Chondrocyte (in vitro differentiated cells): Measurements from ENCODE around the gene TMED4. TPM values are rescaled to one million over a fixed set of nuclear protein-coding genes. Genes with fewer than 3 reads are reported as not detected.

Experiments
- DNase-seq: peaks from one replicate; pipeline ENCODE4 v3.0.0; 2021; ENCODE audit warnings: mixed read lengths, low spot score
- H3K27ac Mint-ChIP-seq: one replicate; pipeline ENCODE4 v1.8.0; 2021; ENCODE audit warnings: mild to moderate bottlenecking, moderate library complexity, mixed read lengths; ENCODE audit not compliant: unreplicated experiment
- H3K27me3 Mint-ChIP-seq: 2 replicates; pipeline ENCODE4 v1.8.0; 2021; ENCODE audit warnings: low read depth, mixed read lengths
- H3K36me3 Mint-ChIP-seq: 2 replicates; pipeline ENCODE4 v1.8.0; 2021; ENCODE audit warnings: low read depth, mixed read lengths
- H3K4me1 Mint-ChIP-seq: 2 replicates; pipeline ENCODE4 v1.8.0; 2021; ENCODE audit warnings: low read depth, mild to moderate bottlenecking, mixed read lengths
- H3K4me3 Mint-ChIP-seq: one replicate; pipeline ENCODE4 v1.8.0; 2021; ENCODE audit warnings: mild to moderate bottlenecking, moderate library complexity, mixed read lengths; ENCODE audit not compliant: unreplicated experiment
- H3K9me3 Mint-ChIP-seq: 2 replicates; pipeline ENCODE4 v1.8.0; 2021; ENCODE audit warnings: low read depth, mixed read lengths
- total RNA-seq: library from RNA; stranded (reverse); gene quantifications from 3 replicates; pipeline ENCODE4 v1.2.1, GENCODE V29; 2021
- TF ChIP-seq, protein P1 (sequence below): fragments of 200-600 bp; sonication (generic); IDR thresholded peaks from 2 replicates; pipeline ENCODE4 v1.5.0; 2021; ENCODE audit warnings: antibody characterized with exemption, mild to moderate bottlenecking, moderate library complexity

The TMED4 gene
- total RNA-seq, 1 donor from 2014 or later = 55.1 TPM

DNA sequence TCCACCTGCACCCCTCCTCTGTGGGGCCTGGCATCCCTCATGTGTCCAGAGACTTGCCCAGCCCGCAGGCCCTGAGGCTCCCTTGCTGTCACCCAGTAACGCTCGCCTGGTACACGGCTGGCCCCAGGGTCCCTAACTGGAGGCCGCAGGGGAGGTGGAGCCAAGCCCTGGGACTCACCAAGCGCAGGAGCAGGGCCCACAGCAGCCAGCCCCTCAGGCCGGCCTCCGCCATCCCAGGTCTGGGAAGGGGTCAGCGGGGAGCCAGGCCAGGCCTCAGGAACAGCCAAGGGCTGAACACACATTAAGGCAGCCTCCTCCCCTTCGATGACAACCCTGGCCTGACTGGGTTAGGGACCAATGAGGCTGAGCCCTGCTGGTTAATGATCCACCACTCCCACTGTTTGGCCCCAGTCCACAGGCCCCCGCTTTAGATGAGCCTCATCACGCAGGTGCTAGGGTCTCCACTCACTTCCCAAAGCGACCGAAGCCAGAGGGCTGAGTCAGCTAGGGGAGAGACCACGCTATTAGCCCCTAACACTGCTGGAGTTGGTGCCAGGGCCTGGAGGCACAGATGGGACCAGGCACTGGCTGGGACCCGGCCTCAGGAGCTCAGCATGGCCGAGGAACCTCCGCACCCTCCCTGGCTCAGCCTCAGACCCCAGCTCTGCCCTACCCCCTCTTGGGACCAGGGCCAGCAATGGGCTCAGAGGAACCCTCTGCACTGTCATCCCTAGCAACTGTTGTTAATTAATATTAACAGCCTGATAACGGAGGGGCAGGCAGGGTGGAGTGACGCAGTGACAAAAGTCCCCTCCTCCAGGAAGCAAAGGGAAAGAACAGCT lies 40.8 kb downstream of the TMED4 start, which contains the start of gene NPC1L1:
Gene NPC1L1 (minus strand): TSS at position 303 of the 842 bp plus-strand sequence. CDS start 71 bp downstream, at position 232.
- H3K27ac Mint-ChIP-seq = no peak within 1 kb of the TSS
- H3K9me3 Mint-ChIP-seq = no peaks in the 10 kb centered on the region
- H3K27me3 Mint-ChIP-seq = no peaks in the 10 kb centered on the region
- no peaks in the 10 kb centered on the region for H3K36me3 Mint-ChIP-seq
- TF ChIP-seq, protein P1, sequence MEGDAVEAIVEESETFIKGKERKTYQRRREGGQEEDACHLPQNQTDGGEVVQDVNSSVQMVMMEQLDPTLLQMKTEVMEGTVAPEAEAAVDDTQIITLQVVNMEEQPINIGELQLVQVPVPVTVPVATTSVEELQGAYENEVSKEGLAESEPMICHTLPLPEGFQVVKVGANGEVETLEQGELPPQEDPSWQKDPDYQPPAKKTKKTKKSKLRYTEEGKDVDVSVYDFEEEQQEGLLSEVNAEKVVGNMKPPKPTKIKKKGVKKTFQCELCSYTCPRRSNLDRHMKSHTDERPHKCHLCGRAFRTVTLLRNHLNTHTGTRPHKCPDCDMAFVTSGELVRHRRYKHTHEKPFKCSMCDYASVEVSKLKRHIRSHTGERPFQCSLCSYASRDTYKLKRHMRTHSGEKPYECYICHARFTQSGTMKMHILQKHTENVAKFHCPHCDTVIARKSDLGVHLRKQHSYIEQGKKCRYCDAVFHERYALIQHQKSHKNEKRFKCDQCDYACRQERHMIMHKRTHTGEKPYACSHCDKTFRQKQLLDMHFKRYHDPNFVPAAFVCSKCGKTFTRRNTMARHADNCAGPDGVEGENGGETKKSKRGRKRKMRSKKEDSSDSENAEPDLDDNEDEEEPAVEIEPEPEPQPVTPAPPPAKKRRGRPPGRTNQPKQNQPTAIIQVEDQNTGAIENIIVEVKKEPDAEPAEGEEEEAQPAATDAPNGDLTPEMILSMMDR = no peak
- H3K4me1 Mint-ChIP-seq = no peaks in the 10 kb centered on the region
- H3K4me3 Mint-ChIP-seq = no peak within 1 kb of the TSS
- DNase-seq = peak; percentile 85

DNA sequence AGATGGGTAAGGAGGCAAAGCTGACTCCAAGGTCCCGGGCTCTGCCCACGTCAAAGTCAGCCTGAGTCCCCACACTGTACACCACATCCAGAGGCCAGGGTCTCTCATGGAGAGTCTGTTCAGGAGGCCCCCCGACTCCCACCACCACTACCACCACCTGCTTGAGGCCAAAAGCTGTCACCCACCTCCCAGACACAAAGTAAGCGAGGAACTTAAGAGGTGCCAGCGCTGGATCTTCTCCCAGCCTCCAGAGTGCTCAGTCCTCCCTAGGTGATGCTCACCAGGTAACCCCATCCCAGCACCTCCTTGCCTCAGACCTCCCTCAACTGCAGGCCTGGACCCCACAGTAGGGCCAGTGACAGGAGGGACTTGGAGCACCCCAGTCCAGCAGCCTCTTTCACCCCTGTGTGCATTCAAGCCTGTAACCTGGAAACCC lies 41.4 kb downstream of the TMED4 start:
- Mint-ChIP-seq H3K4me1 (no peaks in the 10 kb centered on the region), H3K27me3 (no peaks in the 10 kb centered on the region), H3K9me3 (no peaks in the 10 kb centered on the region), H3K36me3 (no peaks in the 10 kb centered on the region), H3K4me3 (no peak overlapping the region), H3K27ac (no peak overlapping the region)
- TF ChIP-seq, protein P1 = no peak
- peak; percentile 69 for DNase-seq

DNA sequence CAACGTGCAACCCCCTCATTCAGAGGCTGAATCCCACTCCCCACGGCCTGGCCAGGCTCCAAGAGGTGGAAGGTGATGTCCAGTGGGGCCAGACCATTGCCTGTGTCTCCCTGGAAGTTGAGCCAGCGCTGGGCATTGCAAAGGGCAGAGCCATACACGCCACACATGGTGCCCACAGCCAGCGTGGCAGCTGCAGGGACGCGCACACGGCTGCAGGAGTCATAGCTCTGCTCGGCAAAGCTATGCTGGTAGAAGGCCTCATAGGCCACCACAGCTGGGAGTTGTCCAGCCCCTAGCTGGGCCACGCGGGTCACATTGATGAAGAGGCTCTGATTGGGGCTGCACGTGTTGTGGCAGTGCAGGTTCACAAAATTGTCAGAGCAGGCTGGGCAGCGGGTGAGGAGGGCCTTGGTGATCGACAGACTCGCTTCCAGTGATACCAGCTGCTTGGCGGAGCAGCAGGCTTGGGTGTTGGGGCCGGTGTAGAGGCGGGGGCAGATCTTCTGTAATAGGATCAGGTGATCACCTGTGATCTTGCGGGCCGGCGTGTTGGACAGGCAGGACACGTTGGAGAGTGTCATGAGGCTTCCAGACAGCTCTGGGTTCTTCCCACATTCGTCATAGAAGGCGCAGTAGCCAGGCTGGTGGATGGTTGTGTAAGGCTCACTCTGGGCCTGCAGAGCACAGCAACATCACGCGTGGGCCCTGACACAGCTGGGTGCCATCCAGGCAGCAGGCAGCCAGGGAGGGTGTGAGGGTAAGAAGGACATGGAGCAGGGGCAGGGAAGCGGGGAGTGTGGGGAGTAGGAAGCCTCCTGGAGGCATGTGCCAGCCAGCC lies 42.1 kb downstream of the TMED4 start:
- no peaks in the 10 kb centered on the region for H3K27me3 Mint-ChIP-seq
- TF ChIP-seq, protein P1 = no peak
- DNase-seq = no peak
- no peaks in the 10 kb centered on the region for H3K9me3 Mint-ChIP-seq
- H3K36me3 Mint-ChIP-seq = no peaks in the 10 kb centered on the region
- H3K4me1 Mint-ChIP-seq = no peaks in the 10 kb centered on the region
- no peak overlapping the region for H3K27ac Mint-ChIP-seq
- H3K4me3 Mint-ChIP-seq = no peak overlapping the region

DNA sequence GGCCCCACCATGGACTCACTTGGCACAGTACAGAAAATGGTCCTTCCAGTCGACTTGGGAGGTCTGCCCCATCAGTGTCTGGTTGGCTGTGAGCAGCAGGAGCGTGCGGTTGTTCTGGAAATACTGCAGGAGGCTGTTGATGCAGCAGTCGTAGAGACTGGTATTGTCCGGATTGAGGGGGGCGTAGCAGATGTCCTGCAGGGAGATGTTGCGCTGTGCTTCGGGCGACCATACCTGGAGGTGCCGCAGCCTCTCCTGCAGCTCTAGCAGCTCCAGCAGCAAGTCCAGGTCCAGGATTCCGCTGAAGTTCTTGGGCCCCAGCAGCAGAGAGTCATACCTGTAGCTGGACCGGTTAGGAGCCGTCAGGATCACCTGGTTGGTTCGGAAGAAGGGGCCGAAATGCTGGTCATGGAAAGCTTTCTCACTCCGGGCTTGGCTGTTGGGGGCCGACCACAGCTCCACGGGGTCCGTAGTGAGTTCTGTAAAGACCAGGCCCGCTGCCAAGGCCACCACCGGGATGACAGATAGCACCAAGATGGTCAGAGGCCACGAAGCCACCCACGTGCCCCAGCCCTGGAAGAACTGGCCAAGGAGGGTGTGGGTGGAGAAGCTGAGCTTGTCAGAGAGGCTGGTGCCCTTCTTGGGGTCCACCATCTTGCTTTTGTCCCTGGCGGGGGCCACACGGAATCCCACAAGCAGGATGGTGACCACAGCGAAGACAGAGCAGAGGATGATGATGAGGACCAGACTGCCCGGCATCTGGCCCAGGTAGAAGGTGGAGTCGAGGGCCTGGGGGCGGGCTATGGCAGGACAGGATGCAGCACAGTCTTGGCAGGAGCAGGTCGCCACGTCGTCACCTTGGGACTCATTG lies 43.0 kb downstream of the TMED4 start:
- H3K9me3 Mint-ChIP-seq = no peaks in the 10 kb centered on the region
- TF ChIP-seq, protein P1 = no peak
- no peaks in the 10 kb centered on the region for H3K27me3 Mint-ChIP-seq
- H3K4me3 Mint-ChIP-seq = no peak overlapping the region
- H3K4me1 Mint-ChIP-seq = no peaks in the 10 kb centered on the region
- no peaks in the 10 kb centered on the region for H3K36me3 Mint-ChIP-seq
- peak; percentile 75 for DNase-seq
- H3K27ac Mint-ChIP-seq = no peak overlapping the region
